Measurements from ENCODE around the gene ODAD4. TPM values are rescaled to one million over a fixed set of nuclear protein-coding genes. Genes with fewer than 3 reads are reported as not detected.
"Not testable (repeated sequence)": the region's sequence is repeated elsewhere in the genome, so short reads cannot be mapped to it uniquely, and the experiment has no call there.

ODAD4 gene
- total RNA-seq, 1 experiment from 2014 or later: 0.98 TPM

DNA sequence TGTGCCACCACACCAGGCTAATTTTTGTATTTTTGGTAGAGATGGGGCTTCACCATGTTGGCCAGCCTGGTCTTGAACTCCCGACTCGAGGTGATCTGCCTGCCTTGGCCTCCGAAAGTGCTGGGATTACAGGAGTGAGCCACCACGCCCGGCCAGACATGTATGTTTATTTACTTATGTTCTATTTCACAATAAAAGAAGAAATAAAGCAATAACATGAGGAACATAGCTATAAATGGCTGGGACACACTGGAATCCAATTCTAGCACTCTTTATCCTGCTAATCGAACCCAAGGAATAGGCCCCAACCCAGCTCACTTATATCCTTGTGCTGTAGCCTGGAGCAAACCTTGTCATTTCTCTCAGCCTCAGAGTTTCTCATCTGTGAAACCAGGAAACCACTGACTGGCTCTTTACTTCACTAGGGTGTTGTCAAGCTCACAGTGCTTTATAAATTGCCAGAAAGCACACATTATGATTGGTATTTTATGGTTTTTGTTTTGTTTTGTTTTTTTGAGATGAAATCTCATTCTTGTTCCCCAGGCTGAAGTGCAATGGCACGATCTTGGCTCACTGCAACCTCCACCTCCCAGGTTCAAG, 4.3 kb upstream of the ODAD4 start (continued):
- no peak for TF ChIP-seq RAD21 (IDR thresholded peaks at IDR 0.05; ENCODE audit: low read depth)
- TF ChIP-seq FOSL1 (IDR thresholded peaks at IDR 0.05; ENCODE audit: low read depth): no peak

DNA sequence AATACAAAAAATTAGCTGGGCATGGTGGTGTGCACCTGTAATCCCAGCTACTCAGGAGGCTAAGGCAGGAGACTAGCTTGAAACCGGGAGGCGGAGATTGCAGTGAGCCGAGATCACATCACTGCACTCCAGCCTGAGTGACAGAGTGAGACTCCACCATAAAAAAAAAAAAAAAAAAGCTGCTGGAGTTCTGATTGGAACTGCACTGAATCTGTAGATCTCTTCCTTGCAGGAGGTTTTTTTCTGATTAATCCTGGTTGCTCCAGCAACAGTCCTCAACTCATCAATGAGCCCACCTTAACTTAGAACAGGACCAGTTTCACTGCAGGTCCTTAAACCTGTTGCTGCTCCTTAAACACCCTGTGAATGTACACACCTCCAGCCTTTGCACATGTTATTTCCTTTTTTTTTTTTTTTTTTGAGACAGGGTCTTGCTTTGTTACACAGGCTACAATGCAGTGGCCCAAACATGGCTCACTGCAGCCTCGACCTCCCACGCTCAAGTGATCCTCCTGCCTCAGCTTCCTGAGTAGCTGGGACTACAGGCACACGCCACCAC, 1.6 kb upstream of the ODAD4 start:
- Histone ChIP-seq H3K4me2 (ENCODE audit: low read length) (peak overlapping the region; percentile 93), H3K4me3 (replicated peaks in 1 of 2; ENCODE audit: low read depth in 1 of 2, low read length in 2 of 2) (no peak overlapping the region), H3K36me3 (ENCODE audit: control insufficient read depth in 1 of 2, insufficient read depth in 2 of 2, low read length in 2 of 2) (no peaks in the 10 kb centered on the region), H4K20me1 (ENCODE audit: insufficient read depth) (no peaks in the 10 kb centered on the region), H3K9me2 (ENCODE audit: insufficient read depth) (no peaks in the 10 kb centered on the region), H3K27me3 (ENCODE audit: insufficient read depth, low read length) (no peaks in the 10 kb centered on the region), H3K27ac (ENCODE audit: low read depth, low read length) (no peak overlapping the region), H2AFZ (ENCODE audit: low read depth, low read length, poor library complexity, severe bottlenecking) (no peak overlapping the region), H3K9me3 (ENCODE audit: control insufficient read depth in 1 of 2, insufficient read depth in 1 of 2, low read depth in 1 of 2, low read length in 2 of 2) (no peaks in the 10 kb centered on the region), H3K79me2 (ENCODE audit: insufficient read depth, low read length) (no peaks in the 10 kb centered on the region), H3K9ac (ENCODE audit: low read length) (no peak overlapping the region; the same call in 1 of the 2 replicates), H3K4me1 (ENCODE audit: control insufficient read depth in 1 of 2, insufficient read depth in 2 of 2, low read length in 2 of 2) (peaks cover 3 to 18% of the 10 kb centered on the region in 2 experiments; a peak in 2 of 4 replicates)
- BruUV-seq (replicated peaks): no TSS peak
- TF ChIP-seq POLR2A (IDR thresholded peaks at IDR 0.05; ENCODE audit: borderline replicate concordance, extremely low read depth, insufficient read depth, insufficient read length) (no peak), YY1 (IDR thresholded peaks at IDR 0.05; ENCODE audit: extremely low read depth, insufficient replicate concordance, low read depth, low read length) (no peak), SIN3A (IDR thresholded peaks at IDR 0.05; ENCODE audit: low read depth) (no peak), SRF (IDR thresholded peaks at IDR 0.05; ENCODE audit: low read depth) (no peak), SP1 (IDR thresholded peaks at IDR 0.05; ENCODE audit: low read depth) (no peak), JUND (IDR thresholded peaks at IDR 0.05) (no peak), EZH2 (IDR thresholded peaks at IDR 0.05) (no peak), EGR1 (IDR thresholded peaks at IDR 0.05; ENCODE audit: low read depth) (no peak), ZFX (IDR thresholded peaks at IDR 0.05) (no peak), FOSL1 (IDR thresholded peaks at IDR 0.05; ENCODE audit: low read depth) (no peak), RAD21 (IDR thresholded peaks at IDR 0.05; ENCODE audit: low read depth) (no peak), ELF1 (IDR thresholded peaks at IDR 0.05; ENCODE audit: borderline replicate concordance, low read depth) (no peak)
- TF ChIP-seq, protein P1, sequence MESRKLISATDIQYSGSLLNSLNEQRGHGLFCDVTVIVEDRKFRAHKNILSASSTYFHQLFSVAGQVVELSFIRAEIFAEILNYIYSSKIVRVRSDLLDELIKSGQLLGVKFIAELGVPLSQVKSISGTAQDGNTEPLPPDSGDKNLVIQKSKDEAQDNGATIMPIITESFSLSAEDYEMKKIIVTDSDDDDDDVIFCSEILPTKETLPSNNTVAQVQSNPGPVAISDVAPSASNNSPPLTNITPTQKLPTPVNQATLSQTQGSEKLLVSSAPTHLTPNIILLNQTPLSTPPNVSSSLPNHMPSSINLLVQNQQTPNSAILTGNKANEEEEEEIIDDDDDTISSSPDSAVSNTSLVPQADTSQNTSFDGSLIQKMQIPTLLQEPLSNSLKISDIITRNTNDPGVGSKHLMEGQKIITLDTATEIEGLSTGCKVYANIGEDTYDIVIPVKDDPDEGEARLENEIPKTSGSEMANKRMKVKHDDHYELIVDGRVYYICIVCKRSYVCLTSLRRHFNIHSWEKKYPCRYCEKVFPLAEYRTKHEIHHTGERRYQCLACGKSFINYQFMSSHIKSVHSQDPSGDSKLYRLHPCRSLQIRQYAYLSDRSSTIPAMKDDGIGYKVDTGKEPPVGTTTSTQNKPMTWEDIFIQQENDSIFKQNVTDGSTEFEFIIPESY (IDR thresholded peaks at IDR 0.05; ENCODE audit: extremely low read depth, insufficient replicate concordance, low read length): no peak
- TF ChIP-seq, protein P2, sequence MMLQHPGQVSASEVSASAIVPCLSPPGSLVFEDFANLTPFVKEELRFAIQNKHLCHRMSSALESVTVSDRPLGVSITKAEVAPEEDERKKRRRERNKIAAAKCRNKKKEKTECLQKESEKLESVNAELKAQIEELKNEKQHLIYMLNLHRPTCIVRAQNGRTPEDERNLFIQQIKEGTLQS (IDR thresholded peaks at IDR 0.05): no peak
- ATAC-seq (no peak), DNase-seq (ENCODE audit: low read depth, low spot score) (no peak)
- ChIA-PET RAD21 (ENCODE audit: low non-redundant PET in 1 of 2, low total read pairs in 2 of 2, uncharacterized antibody in 2 of 2, unreplicated experiment in 2 of 2) (interaction anchor here in 1 of 2 experiments (0.6 kb wide), 1 partner anchor 268 kb away, joined by 3 read pairs; no protein-coding TSS in a partner anchor), POLR2A (interaction anchor here (4.8 kb wide), 1 partner anchor 10 kb away, joined by 38 read pairs; the partner anchor contains the start of gene ACLY), CTCF (interaction anchor here (0.8 to 1.3 kb wide), 2 partner anchors 9 to 233 kb away, joined by 3 read pairs; no protein-coding TSS in a partner anchor)
- intact Hi-C loops (cut with micrococcal nuclease): no loop called here

DNA sequence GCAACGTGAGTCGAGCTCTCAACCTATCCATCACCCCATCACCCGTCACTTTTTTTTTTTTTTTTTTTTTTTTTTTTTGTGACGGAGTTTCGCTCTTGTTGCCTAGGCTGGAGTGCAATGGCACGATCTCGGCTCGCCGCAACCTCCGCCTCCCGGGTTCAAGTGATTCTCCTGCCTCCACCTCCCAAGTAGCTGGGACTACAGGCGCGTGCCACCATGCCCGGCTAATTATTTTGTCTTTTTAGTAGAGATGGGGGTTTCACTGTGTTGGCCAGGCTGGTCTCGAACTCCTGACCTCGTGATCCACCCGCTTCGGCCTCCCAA, 378 bp downstream of the ODAD4 start:
- RAD21 ChIA-PET (ENCODE audit: low non-redundant PET in 1 of 2, low total read pairs in 2 of 2, uncharacterized antibody in 2 of 2, unreplicated experiment in 2 of 2): interaction anchor here in 1 of 2 experiments (1.2 kb wide), 1 partner anchor 28 kb away, joined by 4 read pairs; no protein-coding TSS in a partner anchor
- CTCF ChIA-PET: interaction anchor here (0.8 to 1.3 kb wide), 5 partner anchors 12 to 193 kb away, joined by 3 to 5 read pairs (median 3); partner anchors contain the start of genes ACLY and JUP
- H4K20me1 ChIP-seq (ENCODE audit: insufficient read depth); H3K9me3 ChIP-seq (ENCODE audit: control insufficient read depth in 1 of 2, insufficient read depth in 1 of 2, low read depth in 1 of 2, low read length in 2 of 2); DNase-seq (ENCODE audit: low read depth, low spot score); H3K36me3 ChIP-seq (ENCODE audit: control insufficient read depth in 1 of 2, insufficient read depth in 2 of 2, low read length in 2 of 2); ATAC-seq; H3K9me2 ChIP-seq (ENCODE audit: insufficient read depth); intact Hi-C loops (cut with micrococcal nuclease); H3K79me2 ChIP-seq (ENCODE audit: insufficient read depth, low read length); H3K27me3 ChIP-seq (ENCODE audit: insufficient read depth, low read length): not testable (repeated sequence)
- Histone ChIP-seq H3K4me1 (ENCODE audit: control insufficient read depth in 1 of 2, insufficient read depth in 2 of 2, low read length in 2 of 2) (peaks cover 3 to 18% of the 10 kb centered on the region in 2 experiments; a peak in 2 of 4 replicates), H2AFZ (ENCODE audit: low read depth, low read length, poor library complexity, severe bottlenecking) (peak overlapping the region; percentile 57), H3K4me3 (replicated peaks in 1 of 2; ENCODE audit: low read depth in 1 of 2, low read length in 2 of 2) (peak overlapping the region; percentile 67 to 78), H3K27ac (ENCODE audit: low read depth, low read length) (peak overlapping the region; percentile 84; the same call in 1 of the 2 replicates), H3K9ac (ENCODE audit: low read length) (peak overlapping the region; percentile 67), H3K4me2 (ENCODE audit: low read length) (peak overlapping the region; percentile 93)
- TSS peak; percentile 53 for BruUV-seq (replicated peaks)
- POLR2A ChIA-PET: interaction anchor here (0.5 to 4.8 kb wide), 9 partner anchors 12 to 152 kb away, joined by 3 to 38 read pairs (median 4); partner anchors contain the start of genes ACLY and JUP
